ENCODE data around the gene SACS.

Gene SACS

GRCh38 chr13:23279321-23279720, 154.2 kb downstream of the SACS start:
- H3K4me2 ChIP-seq (ENCODE audit: low read length): no peak overlapping the region
- TF ChIP-seq EZH2phosphoT487 (IDR thresholded peaks at IDR 0.05; ENCODE audit: borderline replicate concordance, low read length): no peak
- H3K4me3 ChIP-seq (ENCODE audit: low read length): no peak overlapping the region
- H3K36me3 ChIP-seq (ENCODE audit: control insufficient read depth, low read length): no peaks in the 10 kb centered on the region
- no peaks in the 10 kb centered on the region for H3K9me2 ChIP-seq (replicated peaks; ENCODE audit: control insufficient read depth, low read length)
- H4K20me1 ChIP-seq (ENCODE audit: control insufficient read depth, insufficient read depth, low read depth, low read length): no peaks in the 10 kb centered on the region
- no peaks in the 10 kb centered on the region for H3K27me3 ChIP-seq (ENCODE audit: control insufficient read depth, low read length)
- H3K27ac ChIP-seq (ENCODE audit: low read depth, low read length): no peak overlapping the region
- no peaks in the 10 kb centered on the region for H3K9me3 ChIP-seq (ENCODE audit: control insufficient read depth, insufficient read depth, low read length)
- no peaks in the 10 kb centered on the region for H3F3A ChIP-seq (ENCODE audit: control insufficient read depth, insufficient read depth)
- no peaks in the 10 kb centered on the region for H3K4me1 ChIP-seq (ENCODE audit: control insufficient read depth, low read length)
- H3K79me2 ChIP-seq (ENCODE audit: control insufficient read depth, low read length): no peaks in the 10 kb centered on the region
